ENCODE data around the gene IL13.

The IL13 gene

GRCh38 chr5:132669966-132670882 lies 12.3 kb downstream of the IL13 start:
- DNase-seq (ENCODE audit: low spot score): no peak

DNA sequence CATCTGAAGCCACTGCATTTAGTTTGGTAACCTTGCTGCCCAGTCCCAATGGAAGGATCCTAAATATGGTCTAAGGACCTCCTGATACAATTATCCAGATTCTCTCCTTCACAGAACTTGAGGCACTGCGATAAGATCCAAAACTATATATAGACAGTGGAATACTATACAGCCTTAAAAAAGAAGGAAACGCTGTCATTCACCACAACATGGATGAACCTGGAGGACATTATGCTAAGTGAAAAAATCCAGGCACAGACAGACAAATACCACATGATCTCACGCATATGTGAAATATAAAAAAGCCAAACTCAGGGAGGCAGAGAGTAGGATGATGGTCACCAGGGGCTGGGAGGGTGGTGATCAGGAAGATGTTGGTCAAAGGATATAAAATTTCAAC lies 13.0 kb downstream of the IL13 start:
- no peak for DNase-seq (ENCODE audit: low spot score)

- no peak for DNase-seq (ENCODE audit: low spot score)
Measured at GRCh38 chr5:132673488-132673887, 15.5 kb downstream of the IL13 start.

- no peak for DNase-seq (ENCODE audit: low spot score)
Measured at GRCh38 chr5:132673939-132674630, 16.1 kb downstream of the IL13 start, which contains the start of gene IL4. IL4 (plus strand) TSS chr5:132673989; CDS start chr5:132674051, 62 bp downstream.

DNA sequence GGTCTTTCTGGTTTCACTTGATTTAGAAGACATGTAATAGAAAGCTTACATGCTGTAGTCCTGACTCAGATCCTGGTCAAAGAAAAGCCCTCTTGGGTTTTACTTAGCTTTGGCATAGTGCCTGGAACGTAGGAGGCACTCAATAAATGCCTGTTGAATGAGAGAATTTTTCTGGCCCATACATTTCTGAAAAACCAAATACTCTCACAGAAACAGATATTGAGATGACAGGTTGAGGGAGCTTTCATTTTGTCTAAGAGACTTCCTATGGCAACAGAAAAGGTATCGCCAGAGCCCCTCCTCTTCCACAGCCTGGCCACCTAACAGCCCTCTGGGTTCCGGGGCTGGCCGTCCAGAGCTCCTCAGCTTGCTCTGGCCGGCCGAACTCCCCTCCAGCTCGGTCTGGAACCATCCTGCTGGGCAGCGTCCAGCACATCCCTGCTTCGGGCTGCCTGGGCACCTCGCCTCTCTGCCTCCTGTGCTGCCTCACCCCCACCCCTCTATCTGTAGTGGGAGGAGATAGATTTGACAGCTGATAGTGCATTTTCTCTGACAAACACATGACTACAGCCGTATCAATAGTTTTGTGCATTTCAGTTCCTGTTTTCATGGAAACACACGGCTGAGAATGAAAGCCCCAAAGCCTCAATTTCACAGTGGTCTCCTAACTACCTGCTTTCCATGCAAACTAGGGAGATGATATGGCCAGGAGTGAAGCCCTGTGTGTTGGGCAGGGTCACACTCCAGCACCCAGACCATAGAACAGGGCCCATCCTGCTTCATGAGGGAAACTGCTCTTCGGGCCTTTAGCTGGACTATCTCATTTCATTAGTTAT lies 16.9 kb downstream of the IL13 start:
- peak; percentile 90 for DNase-seq (ENCODE audit: low spot score)

DNA sequence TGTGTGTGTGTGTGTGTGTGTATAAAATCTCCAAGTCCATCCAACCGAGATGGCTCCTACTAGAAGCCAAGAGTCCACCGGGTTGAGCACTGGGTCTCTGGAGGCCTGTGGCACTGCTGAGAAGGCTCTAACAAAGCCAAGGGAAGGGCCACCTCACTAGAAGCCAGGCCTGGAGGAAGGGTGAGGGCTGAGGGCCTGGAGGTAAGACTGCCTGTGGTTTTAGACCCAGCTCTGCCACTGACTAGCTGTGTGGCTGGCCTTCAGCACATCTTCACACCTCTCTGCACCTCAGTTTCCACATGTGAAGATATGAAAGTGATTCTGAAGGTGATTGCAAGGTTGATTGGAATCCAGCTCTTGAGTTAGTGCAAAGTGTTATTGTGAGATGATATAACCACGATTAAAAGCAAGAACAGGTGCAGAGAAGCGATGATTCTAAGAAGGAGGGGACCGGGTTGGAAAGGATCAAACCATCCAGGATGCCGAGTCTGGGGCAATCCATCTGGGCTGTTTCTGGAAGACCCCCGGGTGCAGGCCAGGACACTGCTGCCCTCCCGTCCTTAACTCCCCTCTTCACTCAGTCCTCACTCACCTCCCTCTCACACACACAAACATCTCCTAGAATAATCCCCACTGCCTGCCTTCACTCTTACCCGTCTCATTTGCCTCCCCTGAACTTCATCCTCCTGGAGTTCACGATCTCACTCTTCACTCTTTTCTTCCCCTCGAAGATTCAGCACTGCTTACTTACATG lies 18.1 kb downstream of the IL13 start:
- DNase-seq (ENCODE audit: low spot score): no peak

GRCh38 chr5:132677191-132677590 lies 19.2 kb downstream of the IL13 start:
- peak; percentile 93 for DNase-seq (ENCODE audit: low spot score)

GRCh38 chr5:132677682-132678400 lies 19.9 kb downstream of the IL13 start:
- no peak for DNase-seq (ENCODE audit: low spot score)

GRCh38 chr5:132678735-132679134 lies 20.8 kb downstream of the IL13 start:
- DNase-seq (ENCODE audit: low spot score): no peak

DNA sequence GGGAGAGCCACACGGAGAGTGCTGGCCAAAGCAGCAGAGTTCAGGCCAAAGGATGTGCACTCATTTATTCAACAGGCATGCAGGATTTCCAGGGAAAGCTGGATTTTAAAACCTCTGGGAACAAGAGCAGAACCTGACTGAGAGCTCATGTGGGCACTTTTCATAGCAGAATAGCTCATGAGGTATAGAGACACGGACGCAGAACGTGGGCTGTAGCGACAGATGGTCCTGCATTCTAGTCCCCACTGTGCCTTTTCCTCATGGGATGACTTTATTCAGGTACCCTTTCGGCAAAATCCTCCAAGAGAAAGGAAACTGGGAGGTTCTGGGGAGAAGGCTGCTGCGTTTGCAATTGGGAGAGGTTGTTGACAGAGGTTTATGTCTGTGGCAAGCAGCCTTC lies 21.2 kb downstream of the IL13 start:
- DNase-seq (ENCODE audit: low spot score): no peak

- DNase-seq (ENCODE audit: low spot score): no peak
Measured at GRCh38 chr5:132679717-132680380, 21.9 kb downstream of the IL13 start.

- DNase-seq (ENCODE audit: low spot score): no peak
Measured at GRCh38 chr5:132680780-132681475, 23.0 kb downstream of the IL13 start.

DNA sequence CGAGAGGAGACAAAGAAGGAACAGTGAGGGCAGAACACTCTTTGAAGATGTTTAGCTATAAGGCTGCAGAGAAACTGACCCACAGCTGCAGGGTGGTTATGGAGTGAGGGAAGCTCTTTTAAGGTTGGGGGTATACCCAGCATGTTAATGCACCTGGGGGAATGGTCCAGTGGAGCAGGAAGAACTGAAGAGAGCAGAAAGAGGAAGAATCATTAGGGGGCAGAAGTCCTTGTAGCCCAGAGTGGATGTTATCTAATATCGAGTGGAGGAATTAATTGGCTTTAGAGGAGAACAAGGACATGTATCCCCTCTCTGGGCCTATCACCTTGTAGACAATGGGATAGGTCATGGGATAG lies 23.5 kb downstream of the IL13 start:
- DNase-seq (ENCODE audit: low spot score): no peak

DNA sequence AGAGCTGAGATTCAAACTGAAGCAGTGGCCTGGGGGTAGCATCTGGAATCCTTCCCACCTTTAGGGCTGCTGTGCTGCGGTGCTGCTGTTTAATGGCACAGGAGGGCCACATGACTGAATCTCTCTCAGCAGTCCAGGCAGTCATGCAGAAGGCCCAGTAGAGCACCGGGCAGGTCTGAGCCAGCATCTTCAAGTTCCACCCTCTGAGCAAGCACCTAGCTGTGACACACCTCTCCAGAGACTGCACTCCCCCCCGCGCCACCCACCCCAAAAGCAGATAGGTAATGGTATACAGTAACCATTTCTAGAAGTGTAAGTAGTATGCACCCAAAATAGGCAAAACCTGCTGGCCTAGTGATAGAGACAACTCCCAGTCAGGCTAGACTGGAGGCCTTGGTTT lies 24.0 kb downstream of the IL13 start:
- DNase-seq (ENCODE audit: low spot score): no peak

GRCh38 chr5:132684491-132684890 lies 26.5 kb downstream of the IL13 start:
- DNase-seq (ENCODE audit: low spot score): no peak

GRCh38 chr5:132684922-132685720 lies 27.1 kb downstream of the IL13 start:
- no peak for DNase-seq (ENCODE audit: low spot score)

GRCh38 chr5:132686193-132686592 lies 28.2 kb downstream of the IL13 start:
- no peak for DNase-seq (ENCODE audit: low spot score)

GRCh38 chr5:132687995-132688394 lies 30.0 kb downstream of the IL13 start:
- DNase-seq (ENCODE audit: low spot score): no peak

All from kidney tubule cell (primary cell).